ENCODE data around the gene SLC34A2. TPM values are rescaled to one million over a fixed set of nuclear protein-coding genes. Genes with fewer than 3 reads are reported as not detected.
"Not testable (repeated sequence)": the region's sequence is repeated elsewhere in the genome, so short reads cannot be mapped to it uniquely, and the experiment has no call there.

SLC34A2 gene
- total RNA-seq, 3 donors from 2014 or later = 0.19 to 0.35 TPM; not detected in 1

GRCh38 chr4:25654031-25654970 lies 1.4 kb upstream of the SLC34A2 start:
- intact Hi-C loops (cut with DNase I, micrococcal nuclease) = no loop called here
- no peaks in the 10 kb centered on the region for H3K36me3 ChIP-seq (ENCODE audit: low read depth)
- H3K4me3 ChIP-seq = no peak overlapping the region
- ATAC-seq (no peak), DNase-seq (no peak)
- peaks cover 8% of the 10 kb centered on the region for H3K4me1 ChIP-seq (ENCODE audit: low read depth)
- TF ChIP-seq CTCF (IDR thresholded peaks at IDR 0.05) = no peak
- no peaks in the 10 kb centered on the region for H3K9me3 ChIP-seq

GRCh38 chr4:25656031-25656430 lies 380 bp downstream of the SLC34A2 start:
- no peak for ATAC-seq
- Histone ChIP-seq H3K4me1 (ENCODE audit: low read depth) (peaks cover 8% of the 10 kb centered on the region), H3K36me3 (ENCODE audit: low read depth) (no peaks in the 10 kb centered on the region), H3K4me3 (no peak overlapping the region), H3K9me3 (no peaks in the 10 kb centered on the region)
- intact Hi-C loops (cut with DNase I, micrococcal nuclease) = no loop called here
- TF ChIP-seq CTCF (IDR thresholded peaks at IDR 0.05) = no peak
- DNase-seq = no peak

GRCh38 chr4:25658357-25658771 lies 2.7 kb downstream of the SLC34A2 start:
- DNase-seq (no peak), ATAC-seq (no peak)
- H3K9me3 ChIP-seq = no peaks in the 10 kb centered on the region
- H3K4me1 ChIP-seq (ENCODE audit: low read depth) = peaks cover 8% of the 10 kb centered on the region
- H3K4me3 ChIP-seq = no peak overlapping the region
- no peaks in the 10 kb centered on the region for H3K36me3 ChIP-seq (ENCODE audit: low read depth)
- intact Hi-C loops (cut with DNase I, micrococcal nuclease) = no loop called here
- no peak for TF ChIP-seq CTCF (IDR thresholded peaks at IDR 0.05)

- ATAC-seq = no peak
- H3K4me1 ChIP-seq (ENCODE audit: low read depth) = peaks cover 8% of the 10 kb centered on the region
- intact Hi-C loops (cut with DNase I, micrococcal nuclease) = no loop called here
- no peak for DNase-seq
- H3K9me3 ChIP-seq = no peaks in the 10 kb centered on the region
- H3K36me3 ChIP-seq (ENCODE audit: low read depth) = no peaks in the 10 kb centered on the region
- TF ChIP-seq CTCF (IDR thresholded peaks at IDR 0.05) = no peak
- H3K4me3 ChIP-seq = no peak overlapping the region
Observed at GRCh38 chr4:25658777-25659176, 3.1 kb downstream of the SLC34A2 start.

GRCh38 chr4:25661441-25661840 lies 5.8 kb downstream of the SLC34A2 start:
- H3K4me3 ChIP-seq; H3K9me3 ChIP-seq; H3K36me3 ChIP-seq (ENCODE audit: low read depth); DNase-seq; intact Hi-C loops (cut with DNase I, micrococcal nuclease); ATAC-seq; H3K4me1 ChIP-seq (ENCODE audit: low read depth): not testable (repeated sequence)

- no peak for TF ChIP-seq CTCF (IDR thresholded peaks at IDR 0.05)
- no peak overlapping the region for H3K4me3 ChIP-seq
- no peak for DNase-seq
- no peaks in the 10 kb centered on the region for H3K4me1 ChIP-seq (ENCODE audit: low read depth)
- intact Hi-C loops (cut with DNase I, micrococcal nuclease) = no loop called here
- ATAC-seq = no peak
- H3K36me3 ChIP-seq (ENCODE audit: low read depth) = no peaks in the 10 kb centered on the region
- H3K9me3 ChIP-seq = no peaks in the 10 kb centered on the region
Observed at GRCh38 chr4:25662306-25662705, 6.7 kb downstream of the SLC34A2 start.
